SK-N-SH (cell line): Measurements from ENCODE around the gene MLKL. TPM values are rescaled to one million over a fixed set of nuclear protein-coding genes. Genes with fewer than 3 reads are reported as not detected.
A peak's percentile ranks its signal among the peaks of the same experiment; 100 is the strongest.

Source experiments
- CTCF ChIA-PET: fragments of 300-600, 350-600 bp; formaldehyde crosslinking; extraction: SDS; loops from one replicate; lab custom pipeline; 2021; lab: Yijun Ruan, JAX
- POLR2A ChIA-PET: fragments of 350-600 bp; sonication (Branson Sonifier 250); formaldehyde crosslinking; extraction: SDS; loops from one replicate; lab custom pipeline; 2020; ENCODE audit warnings: antibody characterized with exemption, inconsistent platforms; lab: Yijun Ruan, JAX
- DNase-seq: peaks from one replicate; pipeline ENCODE4 v3.0.0; 2012
- H2AFZ ChIP-seq: fragments of 200-600 bp; sonication (generic); 2 replicates; pipeline ENCODE4 v1.8.1; 2016; ENCODE audit warnings: antibody characterized with exemption, mild to moderate bottlenecking, low read depth
- H3F3A ChIP-seq: fragments of 200-600 bp; sonication (generic); replicated peaks from 2 replicates; pipeline ENCODE3; 2016; ENCODE audit warnings: antibody characterized with exemption, mild to moderate bottlenecking; ENCODE audit not compliant: insufficient read depth
- H3K27ac ChIP-seq, 2 experiments: fragments of 200-500 bp in 1 of 2; fragments of 200-600 bp in 1 of 2; sonication (Bioruptor generic) in 1 of 2; sonication (generic), shearing (Covaris generic) in 1 of 2; 2 replicates each; pipeline versions ENCODE4 v1.5.1 to v1.6.1; 2014 to 2016; ENCODE audit warnings: low read depth in 2 of 2, inconsistent platforms in 1 of 2, low read length in 1 of 2, mild to moderate bottlenecking in 1 of 2, mixed read lengths in 1 of 2
- H3K27me3 ChIP-seq: fragments of 200-600 bp; sonication (generic), shearing (Covaris generic); 2 replicates; pipeline ENCODE4 v1.6.1; 2016; ENCODE audit warnings: mixed run types; ENCODE audit not compliant: insufficient read depth
- H3K36me3 ChIP-seq, 2 experiments: fragments of 200-500 bp in 1 of 2; fragments of 200-600 bp in 1 of 2; sonication (Bioruptor generic) in 1 of 2; sonication (generic) in 1 of 2; replicated peaks in 1 of 2; 2 replicates each; pipeline versions ENCODE3 to v1.5.1; 2014 to 2016; ENCODE audit warnings: low read length in 1 of 2, mild to moderate bottlenecking in 1 of 2; ENCODE audit not compliant: insufficient read depth in 2 of 2, control insufficient read depth in 1 of 2
- H3K4me1 ChIP-seq, 2 experiments: fragments of 200-500 bp in 1 of 2; fragments of 200-600 bp in 1 of 2; sonication (Bioruptor generic) in 1 of 2; sonication (generic), shearing (Covaris generic) in 1 of 2; 2 replicates each; pipeline versions ENCODE4 v1.5.1 to v1.6.1; 2014 to 2016; ENCODE audit warnings: low read depth in 1 of 2, low read length in 1 of 2, mixed run types in 1 of 2; ENCODE audit not compliant: insufficient read depth in 2 of 2, control insufficient read depth in 1 of 2
- H3K4me2 ChIP-seq: fragments of 200-600 bp; sonication (generic), shearing (Covaris generic); 2 replicates; pipeline ENCODE4 v1.6.1; 2017; ENCODE audit warnings: mixed run types
- H3K4me3 ChIP-seq, 2 experiments: fragments of 200-500 bp in 1 of 2; fragments of 200-600 bp in 1 of 2; sonication (Bioruptor generic) in 1 of 2; sonication (generic), shearing (Covaris generic) in 1 of 2; 2 replicates each; pipeline versions ENCODE4 v1.5.1 to v1.8.1; 2014 to 2016; ENCODE audit warnings: low read depth in 2 of 2, inconsistent platforms in 1 of 2, low read length in 1 of 2, mild to moderate bottlenecking in 1 of 2, mixed read lengths in 1 of 2, moderate library complexity in 1 of 2
- H3K79me2 ChIP-seq: fragments of 200-600 bp; sonication (generic); 2 replicates; pipeline ENCODE4 v1.8.1; 2017; ENCODE audit warnings: mild to moderate bottlenecking; ENCODE audit not compliant: insufficient read depth
- H3K9ac ChIP-seq: fragments of 200-600 bp; sonication (generic); 2 replicates; pipeline ENCODE4 v1.6.1; 2017; ENCODE audit warnings: mixed run types
- H3K9me2 ChIP-seq: fragments of 200-600 bp; sonication (generic); 2 replicates; pipeline ENCODE4 v1.6.1; 2017; ENCODE audit warnings: mixed run types
- H3K9me3 ChIP-seq: fragments of 200-600 bp; sonication (generic); 2 replicates; pipeline ENCODE4 v1.6.1; 2017; ENCODE audit warnings: mixed run types, mild to moderate bottlenecking, moderate library complexity
- H4K20me1 ChIP-seq: fragments of 200-600 bp; sonication (generic); 2 replicates; pipeline ENCODE4 v1.6.1; 2017; ENCODE audit warnings: mild to moderate bottlenecking, mixed run types; ENCODE audit not compliant: insufficient read depth
- CHD2 ChIP-seq: fragments of 150-350 bp; IDR thresholded peaks from 2 replicates; pipeline ENCODE4 v1.6.1; 2018; ENCODE audit warnings: low read length; ENCODE audit not compliant: partially characterized antibody
- CTCF ChIP-seq: fragments of 200-600 bp; sonication (generic); IDR thresholded peaks from 2 replicates; pipeline ENCODE4 v1.6.1; 2017; ENCODE audit warnings: antibody characterized with exemption, mild to moderate bottlenecking, moderate library complexity
- ELF1 ChIP-seq: IDR thresholded peaks from 2 replicates; pipeline ENCODE4 v1.4.0; 2012
- EZH2phosphoT487 ChIP-seq: fragments of 200-600 bp; sonication (generic); IDR thresholded peaks from 2 replicates; pipeline ENCODE4 v1.6.1; 2017; ENCODE audit warnings: low read depth, mixed run types, mild to moderate bottlenecking, antibody characterized with exemption, moderate library complexity, borderline replicate concordance
- FOXM1 ChIP-seq: IDR thresholded peaks from 2 replicates; pipeline ENCODE4 v1.4.0; 2012; ENCODE audit warnings: low read depth, mild to moderate bottlenecking
- GATA2 ChIP-seq: sonication (generic); formaldehyde crosslinking; IDR thresholded peaks from 2 replicates; pipeline ENCODE4 v1.5.0; 2020; ENCODE audit warnings: mild to moderate bottlenecking, missing genetic modification reagents
- IRF3 ChIP-seq: fragments of 150-350 bp; IDR thresholded peaks from 2 replicates; pipeline ENCODE4 v1.6.1; 2016; ENCODE audit warnings: mild to moderate bottlenecking, low read depth, low read length
- MAX ChIP-seq: IDR thresholded peaks from 2 replicates; pipeline ENCODE4 v1.4.0; 2012; ENCODE audit warnings: low read depth
- POLR2AphosphoS5 ChIP-seq: IDR thresholded peaks from 2 replicates; pipeline ENCODE4 v1.6.1; 2012; ENCODE audit warnings: low read depth, low read length
- RAD21 ChIP-seq: IDR thresholded peaks from 2 replicates; pipeline ENCODE4 v1.6.1; 2012; ENCODE audit warnings: mild to moderate bottlenecking, low read length
- RCOR1 ChIP-seq: fragments of 150-350 bp; IDR thresholded peaks from 2 replicates; pipeline ENCODE4 v1.6.1; 2017; ENCODE audit warnings: antibody characterized with exemption, low read length
- RFX5 ChIP-seq: IDR thresholded peaks from 2 replicates; pipeline ENCODE4 v1.6.1; 2012; ENCODE audit warnings: mild to moderate bottlenecking, improper control_type of control experiment, low read length
- SMC3 ChIP-seq: IDR thresholded peaks from 2 replicates; pipeline ENCODE4 v1.6.1; 2012; ENCODE audit warnings: low read depth, low read length, improper control_type of control experiment
- TAF1 ChIP-seq: IDR thresholded peaks from 2 replicates; pipeline ENCODE4 v1.6.1; 2012; ENCODE audit warnings: low read depth, mild to moderate bottlenecking, low read length, moderate library complexity, borderline replicate concordance
- USF1 ChIP-seq: IDR thresholded peaks from 2 replicates; pipeline ENCODE4 v1.4.0; 2012; ENCODE audit warnings: low read depth, borderline replicate concordance
- USF2 ChIP-seq: fragments of 150-350 bp; IDR thresholded peaks from 2 replicates; pipeline ENCODE4 v1.6.1; 2017; ENCODE audit warnings: antibody characterized with exemption, low read length, low read depth, borderline replicate concordance
- WGBS: methylation state at CpG from one replicate; pipeline ENCODE4 v1.1.6; 2017; ENCODE audit warnings: low lambda C conversion rate; 5-methylcytosine and 5-hydroxymethylcytosine counted together
- polyA plus RNA-seq, 3 experiments: library from polyadenylated mRNA; depleted of rRNA; stranded (reverse); fragments of >200 nt; gene quantifications; 2 replicates each; pipeline ENCODE4 v1.2.3, GENCODE V29; 2012

MLKL gene
- polyA plus RNA-seq, 1 of the 3 experiments (the other 2 are of a cell fraction) = 3.6 TPM

GRCh38 chr16:74709441-74709877 is 8.8 kb upstream of the MLKL start:
- Histone ChIP-seq H3K9me2 (no peaks in the 10 kb centered on the region), H3K4me2 (no peak overlapping the region)
- no peak for TF ChIP-seq POLR2AphosphoS5
- TF ChIP-seq CTCF = peak; percentile 97
- TF ChIP-seq RCOR1 = 0 out of 2 replicates have a peak, but pooled peaks have one; percentile 36
- TF ChIP-seq GATA2 = 0 out of 2 replicates have a peak, but pooled peaks have one; percentile 26
- peak; percentile 95 for TF ChIP-seq SMC3
- peak; percentile 94 for TF ChIP-seq RAD21
- TF ChIP-seq, all 33 proteins: peak for 5
- DNase-seq = peak; percentile 86
- Histone ChIP-seq H3K4me1 (no peaks in the 10 kb centered on the region), H3K4me3 (no peak overlapping the region), H3K27me3 (no peaks in the 10 kb centered on the region), H4K20me1 (no peaks in the 10 kb centered on the region), H3K9ac (no peak overlapping the region), H3K27ac (no peak overlapping the region), H3K79me2 (no peaks in the 10 kb centered on the region), H3K36me3 (no peaks in the 10 kb centered on the region), H3F3A (no peaks in the 10 kb centered on the region), H2AFZ (no peak overlapping the region), H3K9me3 (no peaks in the 10 kb centered on the region)
- ChIA-PET CTCF (interaction anchor here (0.8 to 12.3 kb wide), 15 partner anchors 9 to 402 kb away, joined by 3 to 192 read pairs (median 5); partner anchors contain the start of genes FA2H and MLKL), POLR2A (no interaction called here)
- 4% methylated on average over 6 of the region's 6 CpGs for WGBS

- peak; percentile 56 for DNase-seq
- Histone ChIP-seq H3K36me3 (no peaks in the 10 kb centered on the region), H2AFZ (peak overlapping the region; percentile 94), H3K27ac (peak overlapping the region in 1 of 2 experiments; percentile 58; a peak in 1 of 4 replicates), H3K9me3 (no peaks in the 10 kb centered on the region), H3K9me2 (no peaks in the 10 kb centered on the region), H4K20me1 (no peaks in the 10 kb centered on the region), H3K4me2 (peak overlapping the region; percentile 88), H3K4me3 (peak overlapping the region; percentile 64 to 67), H3K79me2 (peaks cover 5% of the 10 kb centered on the region; the same call in 1 of the 2 replicates), H3K27me3 (no peaks in the 10 kb centered on the region), H3F3A (peaks cover 4% of the 10 kb centered on the region), H3K9ac (peak overlapping the region; percentile 71), H3K4me1 (no peaks in the 10 kb centered on the region; a peak in 1 of 4 replicates)
- ChIA-PET POLR2A (no interaction called here), CTCF (interaction anchor here (0.8 to 5.2 kb wide), 7 partner anchors 10 to 163 kb away, joined by 4 to 38 read pairs (median 6); no protein-coding TSS in a partner anchor)
- no peak for TF ChIP-seq FOXM1
- 3% methylated on average over 16 of the region's 16 CpGs for WGBS
These were observed 585 bp downstream of the MLKL start for GRCh38 chr16:74700116-74700437.

GRCh38 chr16:74699666-74700065 is 996 bp downstream of the MLKL start:
- Histone ChIP-seq H3K36me3 (no peaks in the 10 kb centered on the region), H3K9me3 (no peaks in the 10 kb centered on the region), H3K27me3 (no peaks in the 10 kb centered on the region), H2AFZ (peak overlapping the region; percentile 94), H3K4me1 (no peaks in the 10 kb centered on the region; a peak in 1 of 4 replicates), H3K79me2 (peaks cover 5% of the 10 kb centered on the region; the same call in 1 of the 2 replicates), H3K9ac (peak overlapping the region; percentile 71; the same call in 1 of the 2 replicates), H3F3A (peaks cover 4% of the 10 kb centered on the region), H3K27ac (no peak overlapping the region), H3K9me2 (no peaks in the 10 kb centered on the region), H3K4me2 (peak overlapping the region; percentile 88), H3K4me3 (peak overlapping the region in 1 of 2 experiments; percentile 64; a peak in 1 of 4 replicates), H4K20me1 (no peaks in the 10 kb centered on the region)
- POLR2A ChIA-PET = no interaction called here
- WGBS = 89% methylated on average over 4 of the region's 4 CpGs
- DNase-seq = no peak
- CTCF ChIA-PET = interaction anchor here (0.8 to 5.2 kb wide), 7 partner anchors 10 to 163 kb away, joined by 4 to 38 read pairs (median 6); no protein-coding TSS in a partner anchor
- TF ChIP-seq ELF1 = no peak
- TF ChIP-seq USF1 = no peak
- TF ChIP-seq POLR2AphosphoS5 = no peak
- TF ChIP-seq RFX5 = no peak
- TF ChIP-seq TAF1 = no peak
- no peak for TF ChIP-seq SMC3
- no peak for TF ChIP-seq IRF3
- no peak for TF ChIP-seq CHD2
- no peak for TF ChIP-seq USF2
- TF ChIP-seq EZH2phosphoT487 = no peak
- TF ChIP-seq MAX = no peak
